Femur (tissue), 1 donor: ENCODE results near the gene PGAP2.
"Not testable (repeated sequence)": the region's sequence is repeated elsewhere in the genome, so short reads cannot be mapped to it uniquely, and the experiment has no call there.

Experiments
- DNase-seq: peaks from one replicate; pipeline ENCODE4 v3.0.0-alpha.2; 2017

PGAP2 gene

GRCh38 chr11:3807909-3808860, at the start of gene PGAP2:
TSS of gene PGAP2 (plus strand) at chr11:3808560. CDS start at chr11:3811260, 2,700 bp downstream.
- DNase-seq, result peak; percentile 73

GRCh38 chr11:3764266-3764665, 44.1 kb upstream of the PGAP2 start:
- no peak for DNase-seq

GRCh38 chr11:3766836-3767235, 41.5 kb upstream of the PGAP2 start:
- DNase-seq, result not testable (repeated sequence)

GRCh38 chr11:3767536-3767935, 40.8 kb upstream of the PGAP2 start:
- no peak for DNase-seq

GRCh38 chr11:3773180-3773579, 35.2 kb upstream of the PGAP2 start:
- DNase-seq, result no peak

- DNase-seq, result peak; percentile 77
Observed at GRCh38 chr11:3775736-3776406, 32.5 kb upstream of the PGAP2 start.

GRCh38 chr11:3781423-3781822, 26.9 kb upstream of the PGAP2 start:
- DNase-seq, result no peak

GRCh38 chr11:3782963-3783362, 25.4 kb upstream of the PGAP2 start:
- no peak for DNase-seq

- no peak for DNase-seq
Observed at GRCh38 chr11:3783611-3784010, 24.7 kb upstream of the PGAP2 start.

GRCh38 chr11:3786781-3787428, 21.5 kb upstream of the PGAP2 start:
- DNase-seq, result no peak

- not testable (repeated sequence) for DNase-seq
Observed at GRCh38 chr11:3794387-3794786, 14.0 kb upstream of the PGAP2 start.

GRCh38 chr11:3795131-3796001, 13.0 kb upstream of the PGAP2 start:
- DNase-seq, result no peak

- DNase-seq, result no peak
Observed at GRCh38 chr11:3796002-3796311, 12.4 kb upstream of the PGAP2 start.

GRCh38 chr11:3796346-3796745, 12.0 kb upstream of the PGAP2 start:
- DNase-seq, result no peak

GRCh38 chr11:3796801-3797328, 11.5 kb upstream of the PGAP2 start:
- DNase-seq, result no peak

- DNase-seq, result peak; percentile 100
Observed at GRCh38 chr11:3797329-3798090, 10.8 kb upstream of the PGAP2 start, which contains the start of gene NUP98. TSS of gene NUP98 (minus strand) at chr11:3797554. CDS start at chr11:3782117, 15,437 bp downstream.

- no peak for DNase-seq
Observed at GRCh38 chr11:3799143-3799542, 9.2 kb upstream of the PGAP2 start.

- no peak for DNase-seq
Observed at GRCh38 chr11:3799873-3800272, 8.5 kb upstream of the PGAP2 start.

GRCh38 chr11:3802011-3802790, 6.2 kb upstream of the PGAP2 start:
- DNase-seq, result no peak

- no peak for DNase-seq
Observed at GRCh38 chr11:3803726-3804495, 4.4 kb upstream of the PGAP2 start.
